Measurements from ENCODE around the gene PRKD1.

GRCh38 chr14:29757188-29757680 lies 170.4 kb downstream of the PRKD1 start:
- TF ChIP-seq CTCF (conservative IDR thresholded peaks at IDR 0.05 in 1 of 2, IDR thresholded peaks at IDR 0.05 in 1 of 2; ENCODE audit: low read depth in 1 of 2, low read length in 2 of 2) (no peak), EZH2 (IDR thresholded peaks at IDR 0.05; ENCODE audit: low read length, missing control alignments) (no peak)
